OCI-LY3 (cell line): ENCODE data around the gene LARGE1.

Experiments
- H2AFZ ChIP-seq: fragments of 200-600, 300-600 bp; shearing (Covaris generic); 2 replicates; pipeline ENCODE4 v1.6.0; 2014; ENCODE audit warnings: antibody characterized with exemption, low read depth, low read length
- H3K27ac ChIP-seq: fragments of 200-600, 300-600 bp; sonication (generic); 2 replicates; pipeline ENCODE4 v1.5.1; 2014; ENCODE audit warnings: mild to moderate bottlenecking, low read length, moderate library complexity, mixed read lengths
- H3K27me3 ChIP-seq: fragments of 200-600, 300-600 bp; sonication (generic); 2 replicates; pipeline ENCODE4 v1.6.1; 2014; ENCODE audit warnings: low read depth, low read length, mixed read lengths
- H3K36me3 ChIP-seq: fragments of 200-600, 300-600 bp; sonication (generic); replicated peaks from 2 replicates; pipeline ENCODE3; 2014; ENCODE audit warnings: low read depth, low read length, mixed read lengths
- H3K4me1 ChIP-seq: fragments of 300-600, 200-600 bp; sonication (generic); 2 replicates; pipeline ENCODE4 v1.6.1; 2014; ENCODE audit warnings: low read length, mixed read lengths
- H3K4me2 ChIP-seq: fragments of 200-600, 300-600 bp; sonication (generic); 2 replicates; pipeline ENCODE4 v1.6.1; 2014; ENCODE audit warnings: low read length, mixed read lengths
- H3K4me3 ChIP-seq: fragments of 300-600, 200-600 bp; sonication (generic); 2 replicates; pipeline ENCODE4 v1.5.1; 2014; ENCODE audit warnings: antibody characterized with exemption, mild to moderate bottlenecking, low read length, moderate library complexity
- H3K79me2 ChIP-seq: fragments of 300-600, 200-600 bp; shearing (Covaris generic); 2 replicates; pipeline ENCODE4 v1.6.1; 2014; ENCODE audit warnings: mild to moderate bottlenecking, low read length, mixed read lengths
- H3K9ac ChIP-seq: fragments of 300-600, 200-600 bp; shearing (Covaris generic); 2 replicates; pipeline ENCODE4 v1.6.0; 2014; ENCODE audit warnings: mild to moderate bottlenecking, low read length, moderate library complexity
- H3K9me3 ChIP-seq: fragments of 200-600, 300-600 bp; shearing (Covaris generic); 2 replicates; pipeline ENCODE4 v1.6.1; 2014; ENCODE audit warnings: low read length, mixed read lengths; ENCODE audit not compliant: insufficient read depth
- H4K20me1 ChIP-seq: fragments of 200-600, 300-600 bp; sonication (generic); 2 replicates; pipeline ENCODE4 v1.6.1; 2016; ENCODE audit warnings: low read length, mixed read lengths; ENCODE audit not compliant: insufficient read depth
- CTCF ChIP-seq: fragments of 200-600, 300-600 bp; sonication (generic); IDR thresholded peaks from 2 replicates; pipeline ENCODE4 v1.5.1; 2014; ENCODE audit warnings: antibody characterized with exemption, low read length, low read depth
- EZH2phosphoT487 ChIP-seq: fragments of 200-600 bp; shearing (Covaris generic); IDR thresholded peaks from 2 replicates; pipeline ENCODE4 v1.6.1; 2018; ENCODE audit warnings: antibody characterized with exemption, mixed run types, low read depth

LARGE1 gene

GRCh38 chr22:33255791-33256190 lies 664.5 kb downstream of the LARGE1 start:
- H3K9ac ChIP-seq = peak overlapping the region; percentile 52

GRCh38 chr22:33248948-33249347 lies 671.3 kb downstream of the LARGE1 start:
- H3K9me3 ChIP-seq = peaks cover 26% of the 10 kb centered on the region
- H3K27ac ChIP-seq = peak overlapping the region; percentile 89
- no peaks in the 10 kb centered on the region for H3K27me3 ChIP-seq
- no peak overlapping the region for H2AFZ ChIP-seq
- peak overlapping the region; percentile 55; the same call in 1 of the 2 replicates for H3K9ac ChIP-seq
- H4K20me1 ChIP-seq = no peaks in the 10 kb centered on the region
- no peak overlapping the region for H3K4me3 ChIP-seq
- no peak for TF ChIP-seq EZH2phosphoT487
- no peak for TF ChIP-seq CTCF
- no peaks in the 10 kb centered on the region for H3K79me2 ChIP-seq
- peaks cover 41% of the 10 kb centered on the region for H3K36me3 ChIP-seq
- H3K4me1 ChIP-seq = peaks cover 46% of the 10 kb centered on the region
- H3K4me2 ChIP-seq = no peak overlapping the region; the same call in 1 of the 2 replicates

More at GRCh38 chr22:33255791-33256190, 664.5 kb downstream of the LARGE1 start:
- Histone ChIP-seq H3K4me2 (peak overlapping the region; percentile 75), H3K4me1 (peaks cover 41% of the 10 kb centered on the region), H2AFZ (no peak overlapping the region), H4K20me1 (no peaks in the 10 kb centered on the region), H3K27me3 (no peaks in the 10 kb centered on the region), H3K9me3 (peaks cover 2% of the 10 kb centered on the region; the same call in 1 of the 2 replicates), H3K36me3 (peaks cover 13% of the 10 kb centered on the region), H3K4me3 (peak overlapping the region; percentile 51), H3K27ac (peak overlapping the region; percentile 81), H3K79me2 (no peaks in the 10 kb centered on the region)
- TF ChIP-seq EZH2phosphoT487 = no peak
- no peak for TF ChIP-seq CTCF

- H3K4me2 ChIP-seq = peak overlapping the region; percentile 50
- H3K9me3 ChIP-seq = peaks cover 29% of the 10 kb centered on the region
- no peaks in the 10 kb centered on the region for H4K20me1 ChIP-seq
- peaks cover 44% of the 10 kb centered on the region for H3K36me3 ChIP-seq
- H3K9ac ChIP-seq = peak overlapping the region; percentile 55; the same call in 1 of the 2 replicates
- no peak for TF ChIP-seq CTCF
- no peak for TF ChIP-seq EZH2phosphoT487
- no peaks in the 10 kb centered on the region for H3K27me3 ChIP-seq
- H3K79me2 ChIP-seq = no peaks in the 10 kb centered on the region
- H3K4me1 ChIP-seq = peaks cover 55% of the 10 kb centered on the region
- peak overlapping the region; percentile 89 for H3K27ac ChIP-seq
- peak overlapping the region; percentile 18; the same call in 1 of the 2 replicates for H3K4me3 ChIP-seq
- no peak overlapping the region for H2AFZ ChIP-seq
These were observed 672.5 kb downstream of the LARGE1 start for GRCh38 chr22:33247758-33248157.

- peaks cover 16% of the 10 kb centered on the region for H3K36me3 ChIP-seq
- H3K27ac ChIP-seq = peak overlapping the region; percentile 71
- no peaks in the 10 kb centered on the region for H3K27me3 ChIP-seq
- no peak overlapping the region for H2AFZ ChIP-seq
- H3K4me3 ChIP-seq = no peak overlapping the region
- peaks cover 17% of the 10 kb centered on the region; the same call in 1 of the 2 replicates for H3K9me3 ChIP-seq
- H3K79me2 ChIP-seq = no peaks in the 10 kb centered on the region
- no peak overlapping the region for H3K9ac ChIP-seq
- no peaks in the 10 kb centered on the region for H4K20me1 ChIP-seq
- H3K4me1 ChIP-seq = peaks cover 46% of the 10 kb centered on the region
- peak overlapping the region; percentile 21 for H3K4me2 ChIP-seq
- no peak for TF ChIP-seq EZH2phosphoT487
These were observed 678.2 kb downstream of the LARGE1 start for GRCh38 chr22:33242078-33242477.
